Embryonic facial prominence (tissue), 1 donor: ENCODE data around the gene ZNF217.
"Not testable (repeated sequence)": the region's sequence is repeated elsewhere in the genome, so short reads cannot be mapped to it uniquely, and the experiment has no call there.

Source experiments
- DNase-seq: peaks from one replicate; pipeline ENCODE4 v3.0.0-alpha.2; 2016; ENCODE audit errors: extremely low spot score

ZNF217 gene

GRCh38 chr20:53532654-53533312 lies 60.9 kb downstream of the ZNF217 start:
- DNase-seq: not testable (repeated sequence)

- no peak for DNase-seq
Measured at GRCh38 chr20:53530440-53530839, 63.2 kb downstream of the ZNF217 start.

DNA sequence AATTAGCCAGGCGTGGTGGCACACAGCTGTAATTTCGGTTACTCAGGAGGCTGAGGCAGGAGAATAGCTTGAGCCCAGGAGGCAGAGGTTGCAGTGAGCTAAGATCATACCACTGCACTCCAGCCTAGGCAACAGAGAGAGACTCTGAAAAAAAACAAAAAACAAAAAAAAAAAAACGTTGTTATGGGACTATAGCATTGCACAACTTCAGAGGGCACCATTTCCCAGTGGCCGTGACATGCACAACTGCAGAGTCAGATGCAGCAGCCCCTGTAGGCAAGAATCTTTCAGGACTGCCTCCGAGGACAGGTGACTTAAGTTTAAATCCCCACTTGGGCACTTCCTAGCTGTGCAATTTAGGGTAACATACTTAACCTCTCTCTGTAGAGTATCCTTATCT lies 64.0 kb downstream of the ZNF217 start:
- no peak for DNase-seq

DNA sequence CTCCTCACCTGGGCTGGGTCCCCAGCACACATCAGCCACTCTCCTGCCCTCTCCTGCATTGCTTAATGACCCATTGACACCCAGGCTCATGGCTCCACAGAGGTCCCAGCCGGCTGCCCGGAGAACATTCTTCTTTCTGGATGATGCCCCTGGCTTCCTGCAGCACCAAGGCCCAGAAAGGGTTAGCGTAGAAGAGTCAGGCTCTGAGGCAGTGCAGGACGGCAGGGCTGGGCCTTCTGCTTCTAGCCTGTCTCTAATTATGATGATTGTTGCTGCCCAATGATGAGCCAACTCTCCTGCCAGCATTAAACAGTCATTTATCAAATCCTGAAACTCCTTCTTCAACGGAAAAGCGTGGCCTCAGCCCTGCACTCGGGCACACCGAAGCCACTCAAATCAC lies 66.4 kb downstream of the ZNF217 start:
- no peak for DNase-seq

GRCh38 chr20:53524589-53525312 lies 68.9 kb downstream of the ZNF217 start:
- DNase-seq: no peak

GRCh38 chr20:53523615-53524014 lies 70.0 kb downstream of the ZNF217 start:
- DNase-seq: not testable (repeated sequence)

DNA sequence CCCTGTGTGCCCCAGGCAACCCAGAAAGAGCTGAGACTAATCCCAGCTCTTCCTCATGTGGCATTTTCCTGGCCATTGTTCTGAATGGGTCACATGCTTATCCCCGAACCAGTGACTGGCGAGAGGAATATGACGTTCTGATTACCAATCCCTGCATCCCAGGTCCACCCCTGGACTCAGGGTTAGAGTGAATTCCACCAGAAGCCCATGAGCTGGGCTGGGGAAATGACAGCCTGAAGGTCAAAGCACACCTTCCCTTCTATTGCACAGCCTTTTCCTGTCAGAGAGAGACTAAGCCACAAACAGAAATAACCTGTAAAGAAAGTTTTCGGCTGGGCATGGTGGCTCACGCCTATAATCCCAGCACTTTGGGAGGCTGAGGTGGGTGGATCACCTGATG lies 70.9 kb downstream of the ZNF217 start:
- no peak for DNase-seq

GRCh38 chr20:53522026-53522425 lies 71.6 kb downstream of the ZNF217 start:
- DNase-seq: no peak

DNA sequence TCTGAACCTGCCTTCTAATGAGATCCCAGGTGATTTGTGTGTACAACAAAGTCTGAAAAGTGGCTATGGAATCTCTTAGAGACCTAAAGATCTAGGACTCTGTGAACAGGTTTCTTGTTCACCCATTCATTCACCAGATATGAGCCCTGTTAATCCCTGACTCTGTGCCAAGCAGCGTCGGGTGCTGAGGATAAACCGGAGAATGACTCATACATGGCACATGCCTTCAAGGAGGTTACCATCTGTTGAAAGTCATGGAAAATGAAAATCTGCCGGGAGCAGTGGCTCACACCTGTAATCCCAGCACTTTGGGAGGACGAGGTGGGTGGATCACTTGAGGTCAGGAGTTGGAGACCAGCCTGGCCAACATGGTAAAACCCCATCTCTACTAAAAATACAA lies 72.2 kb downstream of the ZNF217 start:
- not testable (repeated sequence) for DNase-seq

DNA sequence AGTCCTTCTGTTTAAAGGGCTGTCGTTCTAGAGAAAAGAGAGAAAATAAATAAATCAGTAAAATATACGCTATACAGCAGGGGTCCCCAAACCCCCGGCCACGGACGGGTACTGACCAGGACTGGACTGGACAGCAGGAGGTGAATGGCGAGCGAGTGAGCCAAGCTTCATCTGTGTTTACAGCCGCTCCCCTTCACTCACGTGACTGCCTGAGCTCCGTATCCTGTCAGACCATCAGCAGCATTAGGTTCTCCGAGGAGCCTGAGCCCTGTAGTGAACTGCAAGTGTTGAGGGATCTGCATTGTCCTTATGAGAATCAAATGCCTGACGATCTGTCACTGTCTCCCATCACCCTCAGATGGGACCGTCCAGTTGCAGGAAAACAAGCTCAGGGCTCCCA lies 76.5 kb downstream of the ZNF217 start:
- DNase-seq: no peak
